K562 (cell line): Measurements from ENCODE around the gene MEOX1. TPM values are rescaled to one million over a fixed set of nuclear protein-coding genes. Genes with fewer than 3 reads are reported as not detected.

Experiments used
- ATAC-seq: fragments of 200-7000 bp; cut with Tn5 transposase; 3 replicates; pipeline ENCODE4 v1.9.1; 2020; ENCODE audit warnings: moderate library complexity
- BruUV-seq: library from RNA; stranded (reverse); fragments of 400-500 nt; replicated peaks from 2 replicates; lab custom pipeline; 2021; lab: Mats Ljungman, UMichigan
- CTCF ChIA-PET: fragments of 300-600 bp; formaldehyde crosslinking; extraction: SDS; loops from one replicate; lab custom pipeline; 2021; ENCODE audit warnings: low intra/inter-chr PET ratio; lab: Yijun Ruan, JAX
- POLR2A ChIA-PET: fragments of 300-600, 350-650 bp; sonication (Branson Sonifier 250); formaldehyde crosslinking; extraction: SDS; loops from one replicate; lab custom pipeline; 2021; ENCODE audit warnings: antibody characterized with exemption, inconsistent platforms; lab: Yijun Ruan, JAX
- DNase-seq, 4 experiments: peaks; one replicate each; pipeline versions ENCODE4 v3.0.0 to v3.0.0-alpha.2; 2011 to 2018; ENCODE audit warnings: low spot score in 3 of 4, mixed read lengths in 3 of 4; ENCODE audit errors: extremely low read depth in 1 of 4
- FAIRE-seq: peaks from 2 replicates; lab custom pipeline; 2011; peaks lifted over from hg19 to GRCh38; lab: Jason Lieb, UNC
- H2AFZ ChIP-seq: 2 replicates; pipeline ENCODE4 v1.6.0; 2011; ENCODE audit warnings: low read depth, low read length, control low read depth, inconsistent platforms
- H3K27ac ChIP-seq: fragments of 200-600 bp; 3 replicates; pipeline ENCODE4 v1.8.0; 2011; ENCODE audit warnings: low read depth, mild to moderate bottlenecking, control low read depth, inconsistent platforms, low read length, moderate library complexity, mixed read lengths; ENCODE audit errors: extremely low read depth
- H3K27me3 ChIP-seq, 2 experiments: fragments of 300-600 bp in 1 of 2; 2 replicates in 1 of 2; 3 replicates in 1 of 2; pipeline versions ENCODE4 v1.6.0 to v1.8.0; 2011; ENCODE audit warnings: inconsistent platforms in 2 of 2, low read length in 2 of 2, mild to moderate bottlenecking in 1 of 2, mixed read lengths in 1 of 2, moderate library complexity in 1 of 2; ENCODE audit not compliant: control insufficient read depth in 2 of 2, insufficient read depth in 2 of 2
- H3K36me3 ChIP-seq: fragments of 300-600 bp; 3 replicates; pipeline ENCODE4 v1.8.0; 2011; ENCODE audit warnings: mild to moderate bottlenecking, low read length, inconsistent platforms; ENCODE audit not compliant: control insufficient read depth, insufficient read depth
- H3K4me1 ChIP-seq, 2 experiments: fragments of 200-600 bp in 1 of 2; replicated peaks in 1 of 2; 2 replicates in 1 of 2; 3 replicates in 1 of 2; pipeline versions ENCODE4 v1.5.1 to v1.8.0; 2011; ENCODE audit warnings: inconsistent platforms in 2 of 2, low read length in 2 of 2, mild to moderate bottlenecking in 1 of 2, mixed read lengths in 1 of 2, moderate library complexity in 1 of 2; ENCODE audit not compliant: control insufficient read depth in 2 of 2, insufficient read depth in 2 of 2
- H3K4me2 ChIP-seq: 2 replicates; pipeline ENCODE4 v1.6.1; 2011; ENCODE audit warnings: low read length, control low read depth, inconsistent platforms, mixed read lengths; ENCODE audit not compliant: insufficient read depth
- H3K4me3 ChIP-seq: fragments of 200-600 bp; sonication (generic), shearing (Covaris generic); 2 replicates; pipeline ENCODE4 v1.5.1; 2016; ENCODE audit warnings: control low read depth, inconsistent platforms
- H3K79me2 ChIP-seq: fragments of 200-600 bp; 3 replicates; pipeline ENCODE4 v1.8.0; 2011; ENCODE audit warnings: low read length, inconsistent platforms; ENCODE audit not compliant: control insufficient read depth, insufficient read depth
- H3K9ac ChIP-seq, 2 experiments: 2 replicates each; pipeline versions ENCODE4 v1.6.0 to v1.6.1; 2011; ENCODE audit warnings: low read depth in 2 of 2, low read length in 2 of 2, control low read depth in 1 of 2, inconsistent platforms in 1 of 2, mild to moderate bottlenecking in 1 of 2, mixed read lengths in 1 of 2; ENCODE audit not compliant: insufficient read depth in 1 of 2
- H3K9me1 ChIP-seq: one replicate; pipeline ENCODE4 v1.6.0; 2011; ENCODE audit warnings: inconsistent platforms, mild to moderate bottlenecking, low read length, moderate library complexity; ENCODE audit not compliant: control insufficient read depth, insufficient read depth
- H3K9me3 ChIP-seq: replicated peaks from 2 replicates; pipeline ENCODE4 v1.5.1; 2011; ENCODE audit warnings: low read depth, low read length, inconsistent platforms; ENCODE audit not compliant: control insufficient read depth, insufficient read depth
- H4K20me1 ChIP-seq: replicated peaks from 2 replicates; pipeline ENCODE4 v1.6.1; 2011; ENCODE audit warnings: low read length, inconsistent platforms, mixed read lengths; ENCODE audit not compliant: control insufficient read depth, insufficient read depth
- BCLAF1 ChIP-seq, 2 experiments: fragments of 450-650 bp in 1 of 2; IDR thresholded peaks; 2 replicates each; pipeline ENCODE4 v1.6.1; 2011 to 2017; ENCODE audit warnings: low read depth in 2 of 2, antibody characterized with exemption in 1 of 2, borderline replicate concordance in 1 of 2, low read length in 1 of 2, mild to moderate bottlenecking in 1 of 2, mixed read lengths in 1 of 2; ENCODE audit not compliant: control insufficient read depth in 1 of 2
- HLTF ChIP-seq: fragments of 450-650 bp; IDR thresholded peaks from 2 replicates; pipeline ENCODE4 v1.6.1; 2016
- NCOA4 ChIP-seq: fragments of 450-650 bp; IDR thresholded peaks from 2 replicates; pipeline ENCODE4 v1.6.1; 2018; ENCODE audit warnings: mild to moderate bottlenecking; ENCODE audit not compliant: partially characterized antibody
- POLR3G ChIP-seq: IDR thresholded peaks from 2 replicates; pipeline ENCODE4 v1.6.1; 2011; ENCODE audit not compliant: insufficient read length, insufficient replicate concordance; ENCODE audit errors: extremely low read depth
- PTBP1 ChIP-seq: fragments of 200-400 bp; formaldehyde crosslinking; IDR thresholded peaks from 2 replicates; pipeline ENCODE4 v1.6.1; 2017; ENCODE audit warnings: low read depth, low read length
- STAG1 ChIP-seq: sonication (generic); formaldehyde crosslinking; IDR thresholded peaks from 2 replicates; pipeline ENCODE4 v1.5.0; 2020; ENCODE audit warnings: missing genetic modification reagents, borderline replicate concordance
- TCF15 ChIP-seq: fragments of 250-450 bp; sonication (Bioruptor Pico); IDR thresholded peaks from 2 replicates; pipeline ENCODE4 v1.8.0; 2022; ENCODE audit warnings: moderate library complexity, mild to moderate bottlenecking, inconsistent platforms
- TCFL5 ChIP-seq: fragments of 250-450 bp; sonication (Bioruptor Pico); conservative IDR thresholded peaks from 2 replicates; pipeline ENCODE4 v1.6.1; 2021; ENCODE audit warnings: mild to moderate bottlenecking, moderate library complexity, matching md5 sums
- TEAD2 ChIP-seq: fragments of 450-650 bp; IDR thresholded peaks from 2 replicates; pipeline ENCODE4 v1.6.1; 2016; ENCODE audit warnings: missing genetic modification characterization, control low read depth, missing compliant biosample characterization
- TSHZ1 ChIP-seq: fragments of 250-450 bp; sonication (Bioruptor Pico); IDR thresholded peaks from 2 replicates; pipeline ENCODE4 v1.4.0; 2020; ENCODE audit warnings: mild to moderate bottlenecking, moderate library complexity
- ZBTB34 ChIP-seq: fragments of 250-450 bp; sonication (Bioruptor Pico); IDR thresholded peaks from 2 replicates; pipeline ENCODE4 v1.8.0; 2021; ENCODE audit warnings: mild to moderate bottlenecking, moderate library complexity
- ZKSCAN3 ChIP-seq: fragments of 250-450 bp; sonication (Bioruptor Pico); IDR thresholded peaks from 2 replicates; pipeline ENCODE4 v1.4.0; 2020
- ZNF324 ChIP-seq: fragments of 250-450 bp; sonication (Bioruptor Pico); IDR thresholded peaks from 2 replicates; pipeline ENCODE4 v1.4.0; 2020; ENCODE audit warnings: mild to moderate bottlenecking
- ZNF384 ChIP-seq: IDR thresholded peaks from 2 replicates; pipeline ENCODE4 v1.6.1; 2012; ENCODE audit warnings: low read depth, low read length, improper control_type of control experiment
- WGBS: fragments of 100-300 bp; shearing (Covaris generic); methylation state at CpG from one replicate; pipeline ENCODE4 v1.1.6; 2016; ENCODE audit warnings: low coverage, mixed read lengths; ENCODE audit not compliant: insufficient coverage; ENCODE audit errors: missing lambda C conversion rate; 5-methylcytosine and 5-hydroxymethylcytosine counted together
- in situ Hi-C: fragments of 300-500 bp; cut with MboI; formaldehyde crosslinking; loops from 4 replicates; pipeline ENCODE4 v1.15.0; 2018; ENCODE audit warnings: inconsistent platforms, mixed read lengths
- intact Hi-C: fragments of 100-400 bp; cut with micrococcal nuclease; formaldehyde crosslinking; loops from 2 replicates; pipeline ENCODE4 v1.14.2; 2022
- polyA plus RNA-seq, 8 experiments: library from polyadenylated mRNA; depleted of rRNA in 4 of 8; stranded (reverse) in 5 of 8; unstranded in 3 of 8; fragments of >200 nt; fragmentation: Nextera tagmentation in 2 of 8; fragmentation: Illumina TruSeq in 1 of 8; extraction: Ambion mirVana in 2 of 8; extraction: Trizol in 1 of 8; gene quantifications; 2 replicates each; pipeline versions ENCODE4 v1.2.1 to v1.2.3, GENCODE V29; 2011 to 2014; ENCODE audit warnings: inconsistent platforms in 1 of 8, missing spikeins in 1 of 8
- total RNA-seq, 7 experiments: library from RNA; depleted of rRNA in 6 of 7; stranded (reverse); fragments of >200 nt in 6 of 7; fragmentation: Illumina TruSeq in 2 of 7; extraction: Trizol in 2 of 7; gene quantifications; 2 replicates each; pipeline versions ENCODE4 v1.2.1 to v1.2.3, GENCODE V29; 2011 to 2021; ENCODE audit warnings: low replicate concordance in 1 of 7

Gene MEOX1
- total and polyA plus RNA-seq, 9 of the 15 experiments (the other 6 are each of a cell fraction or from before 2014, with no cell fraction given): not detected

- TF ChIP-seq TCF15 (no peak), ZNF384 (no peak)
These were observed 43.4 kb downstream of the MEOX1 start (continued) for GRCh38 chr17:43618276-43618675.

GRCh38 chr17:43616852-43617251 lies 44.9 kb downstream of the MEOX1 start:
- H3K9me3 ChIP-seq: no peaks in the 10 kb centered on the region
- ChIA-PET CTCF (no interaction called here), POLR2A (no interaction called here)
- no peak overlapping the region for H3K4me3 ChIP-seq
- no peaks in the 10 kb centered on the region for H3K36me3 ChIP-seq
- H2AFZ ChIP-seq: no peak overlapping the region
- H3K27me3 ChIP-seq: peaks cover 19 to 32% of the 10 kb centered on the region in 2 experiments; a peak in 4 of 5 replicates
- in situ Hi-C loops: no loop called here
- FAIRE-seq (no peak), ATAC-seq (no peak), DNase-seq (no peak)
- H3K9me1 ChIP-seq: no peaks in the 10 kb centered on the region
- H3K4me1 ChIP-seq: peaks cover 0 to 11% of the 10 kb centered on the region in 2 experiments; a peak in 1 of 5 replicates
- intact Hi-C loops: no loop called here
- no peak overlapping the region for H3K4me2 ChIP-seq
- no peaks in the 10 kb centered on the region for H3K79me2 ChIP-seq
- WGBS: 4% methylated on average over 4 of the region's 5 CpGs
- no peak overlapping the region for H3K27ac ChIP-seq
- peak overlapping the region in 1 of 2 experiments; percentile 58; a peak in 1 of 4 replicates for H3K9ac ChIP-seq
- no peaks in the 10 kb centered on the region for H4K20me1 ChIP-seq
- BruUV-seq: no TSS peak
- TF ChIP-seq NCOA4 (no peak), PTBP1 (no peak), TSHZ1 (no peak), ZBTB34 (no peak), ZKSCAN3 (CRISPR knock-in tag) (no peak), STAG1 (CRISPR knock-in tag) (no peak), TEAD2 (tag) (no peak), TCFL5 (CRISPR knock-in tag) (no peak), HLTF (no peak), ZNF324 (CRISPR knock-in tag) (no peak), BCLAF1 (IDR thresholded peaks at IDR 0.05; ENCODE audit: borderline replicate concordance in 1 of 2, control insufficient read depth in 1 of 2, low read depth in 2 of 2, low read length in 1 of 2) (no peak), POLR3G (no peak)
